ENCODE results near the gene BMPR1A.
"Not testable (repeated sequence)": the region's sequence is repeated elsewhere in the genome, so short reads cannot be mapped to it uniquely, and the experiment has no call there.

BMPR1A gene

DNA sequence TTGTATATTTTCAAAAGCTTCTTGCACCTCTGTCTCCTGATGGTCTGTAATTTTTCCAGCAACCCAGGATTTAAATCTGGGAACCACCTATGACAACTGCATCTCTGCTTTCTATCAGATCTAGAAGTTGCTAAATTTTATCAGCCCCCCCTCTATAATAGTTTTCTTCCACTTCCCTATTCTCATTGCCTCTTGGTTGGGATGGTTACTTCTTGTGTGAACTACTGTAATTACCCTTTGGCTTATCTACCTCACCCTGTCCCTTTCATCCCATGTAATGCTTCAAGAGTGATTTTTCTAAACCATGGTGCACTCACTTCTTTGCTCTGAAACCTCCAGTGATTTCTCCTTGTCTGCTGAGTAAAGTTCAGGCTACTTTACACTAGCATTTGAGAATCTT, 92.3 kb downstream of the BMPR1A start:
- DNase-seq (ENCODE audit: low spot score): no peak

DNA sequence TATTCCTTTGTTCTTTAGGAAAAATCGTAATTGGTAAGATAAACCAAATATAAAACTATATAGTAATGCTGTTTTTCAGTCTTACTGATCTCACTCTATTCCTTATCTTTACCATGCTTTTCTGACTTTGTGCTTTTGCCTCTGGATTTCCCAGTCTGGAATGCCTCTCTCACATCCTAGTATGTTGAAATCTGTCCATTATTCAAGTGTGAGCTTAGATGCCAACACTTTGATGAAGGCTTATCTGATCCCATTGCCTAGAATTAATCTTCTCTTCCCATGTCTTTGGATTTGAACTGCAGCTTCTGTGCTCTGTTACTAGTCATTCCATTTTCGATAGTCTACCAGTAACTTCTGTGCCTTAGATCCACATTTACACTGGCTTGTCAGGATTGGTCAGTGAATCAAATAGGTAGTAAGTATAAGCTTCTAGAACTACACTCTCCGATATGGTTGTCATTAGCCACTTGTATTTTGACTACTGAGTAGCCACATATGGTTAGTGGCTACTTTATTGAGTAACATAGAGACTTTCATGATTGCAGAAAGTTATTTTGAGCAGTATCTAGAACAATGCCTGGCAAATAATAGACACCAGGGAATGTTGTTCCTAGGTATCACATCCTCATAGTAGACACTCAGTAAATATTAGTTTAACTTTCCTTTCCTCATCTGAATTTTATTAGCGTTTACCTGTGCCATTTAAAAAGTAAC, 92.9 kb downstream of the BMPR1A start:
- no peak for DNase-seq (ENCODE audit: low spot score)

DNA sequence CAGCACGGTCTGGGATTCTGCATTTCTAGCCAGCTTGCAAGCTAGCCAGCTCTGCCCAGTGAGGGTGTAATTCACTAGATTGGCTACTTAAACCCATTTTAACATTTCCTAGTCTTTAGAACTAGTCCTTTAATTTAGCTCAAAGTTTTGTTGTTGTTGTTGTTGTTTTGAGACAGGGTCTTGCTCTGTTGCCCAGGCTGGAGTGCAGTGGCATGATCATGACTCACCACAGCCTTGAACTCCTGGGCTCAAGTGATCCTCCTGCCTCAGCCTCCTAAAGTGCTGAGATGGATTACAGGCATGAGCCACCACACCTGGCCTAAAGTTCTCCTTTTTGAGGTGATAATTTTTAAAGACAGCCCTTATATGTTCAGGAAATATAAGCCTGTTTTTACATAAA, 94.1 kb downstream of the BMPR1A start:
- no peak for DNase-seq (ENCODE audit: low spot score)

DNA sequence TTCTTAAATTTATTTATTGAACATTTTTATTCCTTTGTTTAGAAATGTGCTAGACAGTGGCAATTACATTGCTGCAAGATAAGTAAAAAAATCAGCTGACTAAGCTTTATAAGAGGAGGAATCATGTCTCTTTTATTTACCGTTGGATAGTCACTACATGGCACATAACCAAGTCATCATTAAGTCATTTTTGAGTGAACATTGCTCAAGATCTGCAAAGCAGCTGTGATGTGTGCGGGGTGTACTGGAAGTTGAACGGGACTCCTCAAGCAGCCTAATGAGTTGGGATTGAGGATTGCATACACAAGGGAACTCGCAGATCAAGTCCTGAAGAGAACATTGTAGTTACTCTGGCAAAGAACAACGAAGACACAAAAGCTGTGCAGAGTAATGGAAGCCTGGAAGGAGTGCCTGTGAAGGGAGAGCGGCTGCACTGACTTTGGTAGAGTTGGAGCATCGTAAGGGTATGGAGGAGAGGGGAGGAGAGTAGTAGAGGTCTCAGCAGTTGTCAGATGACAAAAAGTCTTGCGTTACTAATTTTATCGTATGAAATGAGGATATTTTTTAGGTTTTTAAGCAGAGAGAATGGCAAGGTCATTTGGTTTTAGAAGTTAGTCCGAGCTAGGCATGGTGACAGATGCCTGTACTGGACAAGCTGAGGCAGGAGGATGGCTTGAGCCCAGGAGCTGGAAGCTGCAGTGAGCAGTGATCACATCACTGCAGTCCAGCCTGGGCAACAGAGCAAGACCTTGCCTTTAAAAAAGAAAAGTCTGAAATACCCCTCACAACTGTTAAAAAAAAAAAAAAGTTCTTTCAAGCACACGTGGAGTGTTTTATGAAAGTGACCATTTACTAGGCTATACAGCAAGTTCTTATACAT, 95.1 kb downstream of the BMPR1A start:
- DNase-seq (ENCODE audit: low spot score): no peak

DNA sequence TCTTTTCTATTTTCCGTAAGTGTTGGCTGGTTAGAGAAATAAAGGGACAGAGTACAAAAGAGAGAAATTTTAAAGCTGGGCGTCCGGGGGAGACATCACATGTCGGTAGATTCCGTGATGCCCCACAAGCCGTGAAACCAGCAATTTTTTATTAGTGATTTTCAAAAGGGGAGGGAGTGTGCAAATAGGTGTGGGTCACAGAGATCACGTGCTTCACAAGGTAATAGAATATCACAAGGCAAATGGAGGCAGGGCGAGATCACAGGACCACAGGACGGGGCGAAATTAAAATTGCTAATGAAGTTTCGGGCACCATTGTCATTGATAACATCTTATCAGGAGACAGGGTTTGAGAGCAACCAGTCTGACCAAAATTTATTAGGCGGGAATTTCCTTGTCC, 97.2 kb downstream of the BMPR1A start:
- not testable (repeated sequence) for DNase-seq (ENCODE audit: low spot score)

DNA sequence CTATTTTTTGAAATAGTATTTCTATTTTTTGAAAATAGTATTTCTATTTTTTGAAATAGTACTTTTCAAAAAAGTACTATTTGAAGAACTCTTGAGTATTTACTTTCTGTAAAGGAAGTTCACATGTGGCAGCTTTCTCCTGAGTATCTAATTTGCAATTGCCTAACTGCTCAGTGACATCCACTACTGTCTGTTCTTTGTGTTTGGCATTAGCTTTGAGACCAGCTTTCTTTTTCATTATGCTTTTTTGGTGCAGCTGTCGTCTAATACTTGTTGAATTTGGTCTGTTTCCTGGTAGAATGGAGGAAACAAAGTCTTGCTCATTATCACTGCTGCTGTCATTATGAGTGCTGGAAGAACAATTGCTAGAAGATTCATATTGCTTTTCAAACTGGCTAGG, 99.1 kb downstream of the BMPR1A start:
- DNase-seq (ENCODE audit: low spot score): no peak

DNA sequence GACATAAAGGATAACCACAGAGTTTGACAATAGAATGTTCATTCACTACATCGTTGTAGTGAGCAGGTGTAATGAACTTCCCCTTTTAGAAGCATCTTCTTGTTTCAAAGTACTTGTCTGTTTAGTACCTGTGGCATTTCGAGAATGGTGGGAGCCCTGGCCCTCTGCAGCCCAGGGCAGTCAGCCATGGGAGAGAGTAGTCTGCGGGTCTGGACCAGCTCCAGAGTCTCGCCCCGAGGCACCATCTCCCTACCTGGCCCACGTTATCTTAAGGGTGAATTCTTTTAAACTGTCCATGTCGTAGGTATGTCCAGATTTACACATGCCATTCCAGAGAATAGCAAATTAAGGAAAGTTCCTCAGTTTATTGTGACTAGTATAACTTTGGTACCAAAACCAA, 99.7 kb downstream of the BMPR1A start:
- no peak for DNase-seq (ENCODE audit: low spot score)

DNA sequence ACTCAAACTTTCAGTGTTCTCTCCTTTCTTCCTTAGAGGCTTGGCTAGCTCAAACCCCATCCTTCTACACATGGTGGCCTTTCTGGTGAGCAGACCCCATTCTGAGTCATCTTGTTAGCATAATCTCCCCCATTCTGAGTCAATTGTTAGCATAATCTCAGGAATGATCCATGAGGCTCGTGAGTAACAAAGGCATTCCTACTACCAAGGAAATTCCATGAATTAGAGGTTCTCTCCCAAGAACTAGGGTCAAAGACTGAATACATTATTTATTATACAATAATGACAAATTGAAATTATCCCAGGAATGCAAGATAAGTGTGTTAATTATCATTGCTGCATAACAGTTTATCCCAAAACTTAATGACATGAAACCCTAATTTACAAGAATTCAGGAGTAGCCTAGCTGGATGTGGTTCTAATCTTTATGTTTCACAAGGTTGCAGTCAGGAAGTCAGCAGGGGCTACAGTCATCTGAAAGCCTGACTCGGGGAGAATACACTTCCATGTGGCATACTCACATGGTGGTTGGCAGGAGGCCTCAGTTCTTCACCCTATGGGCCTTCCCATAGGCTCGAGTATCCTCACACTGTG, 100.8 kb downstream of the BMPR1A start:
- DNase-seq (ENCODE audit: low spot score): no peak

DNA sequence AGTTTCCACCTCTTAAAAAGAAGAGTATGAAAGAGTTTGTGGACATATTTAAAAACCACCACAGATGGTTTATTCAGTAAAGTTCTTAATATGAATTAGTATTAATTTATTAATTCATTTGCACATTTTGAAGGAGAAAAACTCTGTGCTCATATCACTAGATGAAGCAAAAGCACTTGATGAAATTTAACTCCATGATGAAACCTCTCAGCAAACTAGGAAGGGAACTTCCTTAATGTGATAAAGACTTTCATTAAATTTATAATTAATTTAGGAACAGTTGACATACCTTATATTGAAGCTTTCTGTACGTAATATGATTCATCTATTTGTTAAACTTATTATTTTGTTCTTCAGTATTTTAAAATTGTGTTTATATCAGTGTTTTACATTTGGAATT, 101.6 kb downstream of the BMPR1A start:
- no peak for DNase-seq (ENCODE audit: low spot score)

DNA sequence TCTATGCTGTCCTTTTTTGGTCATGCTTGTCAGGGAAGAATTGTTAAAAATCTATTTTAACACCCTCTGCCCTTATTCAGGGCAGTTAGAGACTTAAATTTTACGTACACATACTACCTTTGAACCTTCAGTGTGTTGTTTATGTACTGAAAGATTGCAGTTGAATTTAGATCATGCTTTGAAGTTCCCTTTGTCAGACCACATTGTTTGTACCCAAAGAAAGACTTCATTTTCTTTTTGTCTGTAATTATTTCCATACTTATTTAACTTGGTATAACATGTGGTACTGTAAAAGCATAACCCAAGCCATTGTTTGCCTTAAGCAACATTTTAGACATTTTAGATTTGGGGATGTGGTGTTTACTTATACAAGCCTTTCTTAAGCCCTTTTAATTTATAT, 104.9 kb downstream of the BMPR1A start:
- DNase-seq (ENCODE audit: low spot score): no peak

DNA sequence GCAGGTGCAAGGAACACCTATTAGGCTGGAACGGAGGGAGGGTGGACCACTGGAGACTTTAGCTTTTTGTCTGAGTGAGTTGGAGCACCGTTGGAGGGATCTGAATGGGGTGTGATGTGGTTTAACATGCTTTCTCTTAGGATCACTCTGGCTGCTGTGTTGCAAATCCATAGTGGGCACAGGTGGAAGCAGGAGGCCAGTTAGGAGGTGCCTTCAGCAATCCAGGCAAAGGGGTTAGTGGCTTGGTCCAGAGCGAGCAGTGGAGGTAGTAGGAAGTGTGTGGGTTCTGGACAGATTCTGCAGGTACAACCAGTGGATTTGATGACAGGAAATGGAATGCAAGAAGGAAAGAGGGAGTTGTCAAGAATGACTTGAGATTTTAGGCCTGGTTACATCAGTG, 106.0 kb downstream of the BMPR1A start:
- no peak for DNase-seq (ENCODE audit: low spot score)

DNA sequence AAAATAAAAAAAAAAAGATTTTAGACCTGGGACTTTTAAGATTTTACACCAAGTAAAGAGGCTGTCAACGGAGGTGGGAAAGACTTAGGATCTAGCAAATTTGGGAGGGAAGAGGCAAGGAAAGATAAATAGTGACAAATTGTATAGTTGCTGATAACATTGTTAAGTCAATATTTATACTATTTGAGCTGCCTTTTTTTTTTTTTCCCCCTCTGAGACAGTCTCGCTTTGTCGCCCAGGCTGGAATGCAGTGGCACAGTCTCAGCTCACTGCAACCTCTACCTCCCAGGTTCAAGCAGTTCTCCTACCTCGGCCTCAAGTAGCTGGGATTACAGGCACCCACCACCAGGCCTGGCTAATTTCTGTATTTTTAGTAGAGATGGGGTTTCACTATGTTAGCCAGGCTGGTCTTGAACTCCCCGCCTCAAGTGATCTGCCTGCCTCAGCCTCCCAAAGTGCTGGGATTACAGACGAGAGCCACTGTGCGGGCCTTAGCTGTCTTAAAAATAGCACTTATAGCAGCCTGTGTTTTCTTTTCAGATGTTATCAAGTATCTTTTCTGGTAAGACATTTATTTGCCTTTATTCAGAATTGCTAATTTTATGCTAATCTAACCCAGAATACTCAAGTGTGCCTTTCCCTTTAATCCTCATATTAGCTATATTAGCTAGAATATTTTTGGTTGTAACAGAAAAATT, 106.5 kb downstream of the BMPR1A start:
- DNase-seq (ENCODE audit: low spot score): no peak

DNA sequence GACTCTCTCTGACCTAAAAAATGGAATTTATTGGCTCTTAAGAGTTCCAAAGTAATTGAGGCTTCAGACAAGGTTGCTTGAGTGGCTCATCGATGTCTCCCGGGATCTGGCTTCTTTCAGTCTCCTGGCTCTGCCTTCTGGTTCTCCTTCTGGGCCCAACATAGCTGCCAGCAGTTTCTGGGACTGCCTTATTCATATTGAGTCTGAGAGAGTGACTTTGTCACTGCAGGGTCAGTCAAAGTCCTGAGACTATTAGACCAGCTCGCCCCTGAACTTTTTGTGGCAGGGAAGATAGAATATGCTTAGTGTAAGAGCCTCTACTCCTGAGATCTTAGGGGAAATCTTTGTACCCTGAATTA, 107.0 kb downstream of the BMPR1A start:
- no peak for DNase-seq (ENCODE audit: low spot score)

DNA sequence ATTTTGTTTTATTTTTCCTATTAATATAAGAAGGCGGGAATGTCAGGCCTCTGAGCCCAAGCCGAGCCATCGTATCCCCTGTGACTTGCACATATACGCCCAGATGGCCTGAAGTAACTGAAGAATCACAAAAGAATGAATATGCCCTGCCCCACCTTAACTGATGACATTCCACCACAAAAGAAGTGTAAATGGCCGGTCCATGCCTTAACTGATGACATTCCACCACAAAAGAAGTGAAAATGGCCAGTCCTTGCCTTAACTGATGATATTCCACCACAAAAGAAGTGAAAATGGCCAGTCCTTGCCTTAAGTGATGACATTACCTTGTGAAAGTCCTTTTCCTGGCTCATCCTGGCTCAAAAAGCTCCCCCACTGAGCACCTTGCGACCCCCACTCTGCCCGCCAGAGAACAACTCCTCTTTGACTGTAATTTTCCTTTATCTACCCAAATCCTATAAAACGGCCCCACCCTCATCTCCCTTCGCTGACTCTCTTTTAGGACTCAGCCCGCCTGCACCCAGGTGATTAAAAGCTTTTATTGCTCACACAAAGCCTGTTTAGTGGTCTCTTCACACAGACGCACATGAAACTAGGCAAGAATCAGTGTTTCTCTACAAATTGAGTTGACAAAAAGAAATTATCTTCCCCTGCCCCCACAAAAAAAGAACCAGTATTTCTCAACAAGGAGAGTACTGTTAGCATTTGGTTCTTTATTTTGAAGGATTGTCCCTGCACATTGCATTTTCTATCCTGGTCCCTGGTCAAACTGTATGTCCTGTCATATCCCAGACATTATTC, 108.8 kb downstream of the BMPR1A start:
- DNase-seq (ENCODE audit: low spot score): not testable (repeated sequence)

DNA sequence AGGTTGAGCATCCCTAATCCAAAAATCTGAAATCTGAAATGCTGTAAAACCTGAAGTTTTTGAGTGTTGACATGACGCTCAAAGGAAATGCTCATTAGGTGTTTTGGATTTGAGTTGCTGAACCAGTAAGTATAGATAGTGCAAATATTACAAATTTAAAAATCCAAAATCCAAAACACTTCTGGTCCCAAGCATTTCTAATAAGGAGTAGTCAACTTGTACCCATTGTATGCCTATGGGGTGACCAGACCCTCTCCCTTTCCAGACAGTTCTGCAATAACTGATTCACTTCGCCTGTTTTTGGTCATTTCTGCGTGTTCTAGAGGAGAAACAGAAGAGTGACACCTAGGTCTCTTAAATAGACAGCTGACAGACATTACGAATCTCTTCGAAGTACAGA, 110.7 kb downstream of the BMPR1A start:
- DNase-seq (ENCODE audit: low spot score): no peak

DNA sequence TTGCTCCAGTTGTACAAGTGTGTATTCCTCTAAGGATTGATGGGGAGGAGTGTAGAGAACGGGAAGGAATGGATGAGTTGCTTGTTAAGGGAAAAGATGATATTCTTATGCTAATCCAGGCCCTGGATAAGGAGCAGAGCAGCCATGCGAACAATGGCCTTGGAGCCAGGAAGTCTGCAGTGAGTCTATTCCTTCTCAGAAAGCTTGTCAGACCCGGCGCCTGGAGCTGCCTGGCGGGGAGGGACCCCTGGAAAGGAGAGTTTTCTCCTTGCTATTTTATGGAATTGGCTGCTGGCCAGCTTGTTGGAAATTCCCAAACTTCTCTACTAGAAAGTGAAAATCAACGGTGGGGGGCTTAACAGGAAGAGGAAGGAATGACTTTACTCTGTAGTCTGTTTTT, 111.9 kb downstream of the BMPR1A start:
- DNase-seq (ENCODE audit: low spot score): peak; percentile 88

DNA sequence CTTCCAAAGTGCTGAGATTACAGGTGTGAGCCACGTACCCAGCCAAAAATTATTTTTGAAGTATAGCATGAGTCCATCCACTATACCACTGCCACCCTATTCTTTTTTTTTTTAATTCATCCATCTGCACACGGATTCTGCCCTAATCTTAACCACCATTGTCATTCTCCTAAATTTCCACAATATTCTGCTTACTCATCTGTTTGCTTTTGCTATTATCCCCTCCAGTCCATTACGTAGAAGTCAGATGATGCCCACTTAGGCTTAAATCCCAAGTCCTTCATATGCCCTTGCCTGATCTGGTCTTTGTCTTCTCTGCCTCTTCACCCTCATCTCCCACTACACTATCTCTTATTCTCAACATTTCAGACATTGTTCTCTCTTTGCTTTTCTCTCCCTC, 114.3 kb downstream of the BMPR1A start:
- DNase-seq (ENCODE audit: low spot score): no peak

DNA sequence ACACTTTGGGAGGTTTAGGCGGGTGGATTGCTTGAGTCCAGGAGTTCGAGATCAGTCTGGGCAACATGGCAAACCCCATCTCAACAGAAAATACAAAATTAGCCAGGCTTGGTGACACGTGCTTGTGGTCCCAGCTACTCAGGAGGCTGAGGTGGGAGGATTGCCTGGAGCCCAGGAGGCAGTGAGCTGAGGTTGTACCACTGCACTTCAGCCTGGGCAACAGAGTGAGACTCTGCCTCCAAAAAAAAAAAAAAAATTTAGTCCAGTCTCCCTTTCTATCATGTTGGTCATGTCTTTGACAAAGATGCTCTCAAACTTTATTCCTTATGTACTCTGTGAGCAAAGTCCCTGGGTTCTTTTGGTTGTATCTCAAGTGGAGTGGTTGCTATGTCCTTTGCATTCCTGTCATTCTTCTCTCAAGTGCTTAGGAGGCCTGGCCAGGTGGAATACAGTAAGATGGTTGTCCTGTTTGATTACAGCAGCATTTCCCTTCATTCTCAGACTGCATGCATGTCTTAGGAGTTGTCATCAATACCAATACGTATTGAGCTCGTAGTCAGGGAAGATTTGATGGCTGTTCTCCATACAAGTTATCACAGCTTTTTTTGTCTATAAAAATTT, 115.3 kb downstream of the BMPR1A start:
- no peak for DNase-seq (ENCODE audit: low spot score)

DNA sequence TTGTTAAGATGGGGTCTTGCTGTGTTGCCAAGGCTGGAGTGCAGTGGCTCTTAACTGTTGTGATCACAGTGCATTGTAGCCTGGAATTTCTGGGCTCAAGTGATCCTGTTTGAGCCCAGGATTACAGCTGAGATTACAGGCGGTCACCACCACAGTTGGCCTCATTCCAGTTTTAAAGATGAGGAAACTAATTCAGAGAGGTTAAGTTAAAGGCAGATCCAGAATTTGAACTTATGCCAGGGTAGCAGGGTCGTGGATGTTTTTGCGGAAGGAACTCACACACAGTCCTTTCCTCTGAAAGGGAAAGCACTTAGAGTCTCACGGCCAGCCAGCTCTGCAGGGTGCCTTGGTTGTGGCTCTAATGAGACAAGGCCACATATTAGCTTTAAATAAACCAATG, 116.3 kb downstream of the BMPR1A start:
- DNase-seq (ENCODE audit: low spot score): no peak

DNA sequence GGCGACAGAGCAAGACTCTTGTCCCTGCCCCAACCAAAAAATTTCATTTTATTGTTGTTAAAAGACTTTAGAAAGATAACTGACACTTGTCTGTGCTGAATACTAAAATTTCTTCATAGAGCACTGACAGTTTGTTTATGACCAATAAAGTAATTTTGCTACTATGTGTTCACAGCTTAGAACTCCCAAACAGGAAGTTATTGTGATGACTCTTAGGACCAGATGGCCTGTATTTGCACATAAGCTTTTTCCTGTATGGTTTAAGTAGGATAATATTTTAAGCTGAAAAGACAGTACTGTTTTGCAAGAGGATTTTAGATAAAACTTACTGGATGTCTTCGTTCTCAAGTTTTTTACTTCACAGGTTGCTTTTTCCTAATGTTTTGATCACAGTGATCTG, 120.3 kb downstream of the BMPR1A start:
- peak; percentile 68 for DNase-seq (ENCODE audit: low spot score)

DNA sequence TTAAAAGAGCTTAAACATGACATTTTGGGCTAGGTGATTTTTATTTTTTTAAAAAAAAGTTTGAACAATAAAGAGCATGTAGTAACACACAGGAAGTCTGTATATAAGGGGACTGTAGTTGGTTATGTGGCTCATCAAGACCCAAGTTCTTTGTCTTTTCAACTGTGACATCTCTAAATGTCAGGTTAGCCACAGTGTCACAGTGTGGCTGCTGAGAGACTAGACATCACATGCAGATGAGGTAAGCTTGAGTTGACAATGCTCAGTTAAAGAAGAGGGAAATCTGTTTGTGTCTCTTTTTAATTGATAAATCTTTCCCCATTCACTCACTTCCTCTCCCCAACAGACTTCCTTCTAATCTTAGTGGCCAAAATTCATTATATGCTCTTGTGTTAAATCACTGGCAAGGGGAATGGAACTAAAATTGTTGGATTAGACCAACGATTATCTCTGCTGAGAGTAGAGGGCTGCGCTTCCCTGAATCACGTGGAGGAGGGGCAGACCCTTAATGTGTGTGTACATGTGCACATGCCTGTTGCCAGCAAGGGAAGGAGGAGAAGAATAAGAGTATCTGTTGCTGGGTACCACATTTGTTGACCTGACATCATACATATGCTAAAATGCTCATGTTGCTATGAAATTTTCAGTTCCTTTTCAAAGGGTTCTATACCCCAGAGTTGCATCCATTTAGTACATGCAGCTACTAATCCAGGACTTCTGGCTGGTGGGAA, 122.7 kb downstream of the BMPR1A start:
- no peak for DNase-seq (ENCODE audit: low spot score)

All from kidney capillary endothelial cell (primary cell).